IPS-20b (cell line): Measurements from ENCODE around the gene CBFA2T2.

Experiments
- H3K27ac ChIP-seq: one replicate; pipeline ENCODE4 v1.5.1; 2013; ENCODE audit warnings: low read length
- H3K27me3 ChIP-seq: 2 replicates; pipeline ENCODE4 v1.6.1; 2013; ENCODE audit warnings: mild to moderate bottlenecking, low read length, inconsistent platforms; ENCODE audit not compliant: insufficient read depth
- H3K36me3 ChIP-seq: 2 replicates; pipeline ENCODE4 v1.6.1; 2013; ENCODE audit warnings: low read depth, mild to moderate bottlenecking, inconsistent platforms, low read length, moderate library complexity; ENCODE audit not compliant: insufficient read depth
- H3K4me1 ChIP-seq: 2 replicates; pipeline ENCODE4 v1.6.1; 2013; ENCODE audit warnings: mild to moderate bottlenecking, control low read depth, inconsistent platforms, low read length, moderate library complexity; ENCODE audit not compliant: insufficient read depth
- H3K4me3 ChIP-seq: 2 replicates; pipeline ENCODE4 v1.5.1; 2013; ENCODE audit warnings: mild to moderate bottlenecking, low read length, inconsistent platforms
- H3K9ac ChIP-seq: 2 replicates; pipeline ENCODE4 v1.6.1; 2013; ENCODE audit warnings: low read depth, mild to moderate bottlenecking, inconsistent platforms, low read length, moderate library complexity
- H3K9me3 ChIP-seq: 2 replicates; pipeline ENCODE4 v1.6.1; 2013; ENCODE audit warnings: mild to moderate bottlenecking, low read depth, low read length, inconsistent platforms; ENCODE audit not compliant: insufficient read depth

Gene CBFA2T2

DNA sequence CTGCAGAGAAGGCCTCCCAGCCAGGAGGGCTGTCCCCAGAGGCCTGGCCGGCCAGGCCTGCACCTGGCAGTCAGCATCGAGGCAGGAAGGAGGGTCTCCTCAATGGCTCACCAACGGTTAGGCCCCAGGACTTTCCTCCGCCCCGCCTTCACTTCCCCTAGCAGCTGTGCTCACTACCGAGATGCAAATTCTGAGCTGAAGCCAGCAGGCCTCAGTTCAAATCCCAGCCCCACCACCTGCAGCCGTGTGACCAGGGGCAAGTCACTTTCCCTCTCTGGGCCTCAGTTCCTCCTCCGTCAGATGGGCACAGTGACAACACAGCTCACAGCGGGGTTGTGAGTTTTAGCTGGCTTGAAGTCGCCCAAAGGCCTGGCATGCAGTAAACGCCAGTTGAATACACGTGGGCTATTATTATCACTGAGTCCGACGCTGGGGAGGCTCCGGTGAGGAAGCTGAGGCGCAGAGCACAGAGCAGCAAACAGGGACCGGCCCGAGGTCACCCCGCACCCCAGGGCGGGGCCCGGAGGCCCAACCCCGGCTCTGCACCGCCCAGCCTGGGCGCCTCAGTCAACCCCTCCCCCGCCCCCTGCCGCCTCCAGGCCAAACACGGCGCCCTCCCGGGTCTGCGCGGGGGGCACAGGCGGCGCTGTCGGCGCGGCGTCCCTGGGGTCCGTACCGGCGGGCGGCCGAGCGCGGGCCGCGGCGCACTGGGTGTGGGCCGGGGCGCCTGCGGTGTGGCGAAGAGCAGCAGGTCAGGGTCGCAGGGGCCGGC is 195.6 kb downstream of the CBFA2T2 start:
- Histone ChIP-seq H3K27me3 (peaks cover 17% of the 10 kb centered on the region; the same call in 1 of the 2 replicates), H3K9me3 (no peaks in the 10 kb centered on the region), H3K4me3 (peak overlapping the region; percentile 94), H3K9ac (peak overlapping the region; percentile 90), H3K4me1 (peaks cover 6% of the 10 kb centered on the region; the same call in 1 of the 2 replicates), H3K27ac (peak overlapping the region; percentile 5), H3K36me3 (peaks cover 8% of the 10 kb centered on the region; the same call in 1 of the 2 replicates)

- Histone ChIP-seq H3K4me1 (peaks cover 6% of the 10 kb centered on the region; the same call in 1 of the 2 replicates), H3K36me3 (peaks cover 6% of the 10 kb centered on the region; the same call in 1 of the 2 replicates), H3K27me3 (peaks cover 17% of the 10 kb centered on the region; the same call in 1 of the 2 replicates), H3K9me3 (no peaks in the 10 kb centered on the region), H3K9ac (peak within 1 kb of the TSS; percentile 90), H3K4me3 (peak within 1 kb of the TSS; percentile 94), H3K27ac (peak within 1 kb of the TSS; percentile 5)
These were observed 196.4 kb downstream of the CBFA2T2 start, which contains the start of gene E2F1 for GRCh38 chr20:33686100-33686983. Gene E2F1, minus strand, starts transcription at chr20:33686385. Its CDS starts 121 bp downstream, at chr20:33686264.

- Histone ChIP-seq H3K9me3 (no peaks in the 10 kb centered on the region), H3K9ac (peak overlapping the region; percentile 60; the same call in 1 of the 2 replicates), H3K27ac (no peak overlapping the region), H3K36me3 (peaks cover 6% of the 10 kb centered on the region; the same call in 1 of the 2 replicates), H3K27me3 (peaks cover 17% of the 10 kb centered on the region; the same call in 1 of the 2 replicates), H3K4me1 (peaks cover 6% of the 10 kb centered on the region; the same call in 1 of the 2 replicates), H3K4me3 (peak overlapping the region; percentile 49)
These were observed 197.1 kb downstream of the CBFA2T2 start for GRCh38 chr20:33686984-33687366.

- H3K9ac ChIP-seq = no peak overlapping the region
- H3K4me3 ChIP-seq = no peak overlapping the region
- peaks cover 5% of the 10 kb centered on the region; the same call in 1 of the 2 replicates for H3K36me3 ChIP-seq
- no peak overlapping the region for H3K27ac ChIP-seq
- peaks cover 17% of the 10 kb centered on the region; the same call in 1 of the 2 replicates for H3K27me3 ChIP-seq
- H3K9me3 ChIP-seq = no peaks in the 10 kb centered on the region
- H3K4me1 ChIP-seq = peaks cover 6% of the 10 kb centered on the region; the same call in 1 of the 2 replicates
These were observed 197.5 kb downstream of the CBFA2T2 start for GRCh38 chr20:33687370-33687915.

DNA sequence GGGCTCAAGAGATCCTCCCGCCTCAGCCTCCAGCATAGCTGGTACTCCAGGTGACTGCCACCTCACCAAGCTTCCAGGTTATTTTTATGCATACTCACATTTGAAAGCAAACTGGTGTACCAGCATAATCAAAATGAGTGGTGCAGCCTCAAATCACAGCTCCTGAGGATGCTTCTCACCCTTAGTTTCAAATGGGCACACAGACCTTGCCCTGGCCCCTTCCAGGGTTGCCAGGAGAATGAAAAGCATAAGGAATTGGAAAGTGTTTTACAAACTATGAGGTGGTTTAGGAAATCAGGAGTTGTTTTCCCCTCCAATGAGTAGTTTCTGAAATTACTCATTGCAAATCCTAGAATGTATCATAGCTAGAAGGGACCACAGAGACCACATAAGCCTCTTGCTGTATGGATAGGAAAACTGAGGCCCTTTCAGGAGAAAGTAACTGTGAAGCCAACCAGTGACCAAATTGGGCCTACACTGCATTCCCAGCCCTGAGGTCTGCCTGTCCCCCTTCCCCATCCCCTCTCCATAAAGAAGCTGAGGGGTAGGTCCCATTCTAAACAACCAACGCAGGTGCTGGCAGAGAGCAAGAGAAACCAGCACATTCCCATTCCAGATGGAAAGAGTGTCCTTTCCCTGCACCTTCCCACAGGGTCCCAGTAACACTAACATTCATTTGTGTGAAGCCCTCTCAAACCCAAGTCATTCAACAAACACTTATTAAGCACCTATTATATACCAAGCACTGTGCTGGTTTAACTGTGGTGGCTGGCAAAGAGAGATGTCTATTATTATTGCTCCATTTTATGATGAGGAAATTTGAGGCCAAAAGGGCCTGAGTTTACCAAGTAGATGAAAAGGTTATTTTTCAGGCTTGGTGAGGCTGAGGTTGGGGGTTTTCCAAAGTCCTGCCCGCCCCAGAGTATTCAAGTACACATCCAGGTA is 198.4 kb downstream of the CBFA2T2 start:
- Histone ChIP-seq H3K4me3 (no peak overlapping the region), H3K27me3 (peaks cover 17% of the 10 kb centered on the region; the same call in 1 of the 2 replicates), H3K4me1 (peaks cover 9% of the 10 kb centered on the region; the same call in 1 of the 2 replicates), H3K9me3 (no peaks in the 10 kb centered on the region), H3K9ac (no peak overlapping the region), H3K27ac (no peak overlapping the region), H3K36me3 (no peaks in the 10 kb centered on the region)

- H3K27me3 ChIP-seq = peaks cover 17% of the 10 kb centered on the region; the same call in 1 of the 2 replicates
- no peaks in the 10 kb centered on the region for H3K9me3 ChIP-seq
- H3K9ac ChIP-seq = no peak overlapping the region
- no peak overlapping the region for H3K27ac ChIP-seq
- no peaks in the 10 kb centered on the region for H3K36me3 ChIP-seq
- no peak overlapping the region for H3K4me3 ChIP-seq
- H3K4me1 ChIP-seq = peaks cover 14% of the 10 kb centered on the region; the same call in 1 of the 2 replicates
These were observed 199.1 kb downstream of the CBFA2T2 start for GRCh38 chr20:33688938-33689424.

- Histone ChIP-seq H3K27me3 (peaks cover 17% of the 10 kb centered on the region; the same call in 1 of the 2 replicates), H3K9me3 (no peaks in the 10 kb centered on the region), H3K9ac (no peak overlapping the region), H3K4me3 (no peak overlapping the region), H3K36me3 (no peaks in the 10 kb centered on the region), H3K4me1 (peaks cover 11% of the 10 kb centered on the region; the same call in 1 of the 2 replicates), H3K27ac (no peak overlapping the region)
These were observed 199.6 kb downstream of the CBFA2T2 start for GRCh38 chr20:33689493-33689892.

DNA sequence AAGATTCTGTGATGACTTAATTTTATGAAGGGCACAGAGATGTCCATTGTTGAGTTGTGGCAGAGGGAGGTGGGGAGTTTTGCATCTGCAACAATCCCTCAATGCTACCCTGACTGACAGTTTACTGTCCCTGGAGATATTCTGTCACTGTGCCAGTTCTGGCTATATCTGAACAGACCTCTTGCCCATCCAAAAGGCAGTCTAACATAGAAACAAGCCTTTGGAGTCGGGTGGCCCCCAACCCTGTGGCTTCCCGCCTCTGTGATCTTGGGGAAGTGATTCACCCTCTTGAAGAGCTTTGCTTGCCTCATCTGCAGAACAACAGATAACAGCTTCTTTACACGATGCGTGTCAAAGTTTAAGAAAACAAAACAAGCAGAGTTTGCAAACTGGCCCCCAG is 200.1 kb downstream of the CBFA2T2 start:
- H3K36me3 ChIP-seq = no peaks in the 10 kb centered on the region
- no peaks in the 10 kb centered on the region for H3K9me3 ChIP-seq
- no peak overlapping the region for H3K27ac ChIP-seq
- H3K4me1 ChIP-seq = peaks cover 11% of the 10 kb centered on the region; the same call in 1 of the 2 replicates
- H3K9ac ChIP-seq = no peak overlapping the region
- H3K27me3 ChIP-seq = peaks cover 17% of the 10 kb centered on the region; the same call in 1 of the 2 replicates
- H3K4me3 ChIP-seq = no peak overlapping the region

DNA sequence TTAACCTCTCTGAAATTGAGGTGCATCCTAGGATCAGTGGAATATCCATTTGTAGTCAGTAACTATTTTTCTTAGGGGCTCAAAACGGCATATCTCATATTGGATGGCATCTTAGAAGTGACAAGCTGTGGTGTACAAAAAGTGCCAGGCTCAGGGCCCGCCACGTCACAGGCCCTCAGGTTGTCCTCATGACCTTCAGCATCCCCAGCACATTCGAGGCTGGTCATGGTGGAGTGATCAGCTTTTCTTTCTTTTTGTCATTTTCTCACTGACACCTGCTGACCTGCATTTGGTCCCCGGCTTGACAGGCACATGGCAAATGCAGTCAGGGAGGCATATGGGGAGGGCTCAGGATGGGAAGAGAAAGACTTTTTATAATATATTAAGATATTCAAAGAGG is 203.4 kb downstream of the CBFA2T2 start:
- H3K27ac ChIP-seq = no peak overlapping the region
- no peak overlapping the region for H3K9ac ChIP-seq
- H3K4me1 ChIP-seq = peaks cover 8% of the 10 kb centered on the region; the same call in 1 of the 2 replicates
- H3K9me3 ChIP-seq = no peaks in the 10 kb centered on the region
- no peak overlapping the region for H3K4me3 ChIP-seq
- no peaks in the 10 kb centered on the region for H3K36me3 ChIP-seq
- H3K27me3 ChIP-seq = peaks cover 16% of the 10 kb centered on the region; the same call in 1 of the 2 replicates
